ENCODE measurements around the gene DIP2C.
"Not testable (repeated sequence)": the region's sequence is repeated elsewhere in the genome, so short reads cannot be mapped to it uniquely, and the experiment has no call there.

DIP2C gene

GRCh38 chr10:633279-634245 is 55.9 kb downstream of the DIP2C start:
- no peak for DNase-seq
- Mint-ChIP-seq H3K4me1 (peaks cover 0 to 2% of the 10 kb centered on the region in 2 donors), H3K27me3 (peaks cover 36 to 46% of the 10 kb centered on the region in 2 donors), H3K4me3 (no peak overlapping the region), H3K9me3 (no peaks in the 10 kb centered on the region), H3K36me3 (no peaks in the 10 kb centered on the region), H3K27ac (no peak overlapping the region)
- ATAC-seq (replicated peaks), result no peak

- H3K4me3 Mint-ChIP-seq; H3K36me3 Mint-ChIP-seq; DNase-seq; H3K4me1 Mint-ChIP-seq; H3K9me3 Mint-ChIP-seq; H3K27ac Mint-ChIP-seq; ATAC-seq (replicated peaks): not testable (repeated sequence)
- H3K27me3 Mint-ChIP-seq, result peaks cover 41 to 51% of the 10 kb centered on the region in 2 donors
These were observed 56.7 kb downstream of the DIP2C start for GRCh38 chr10:632807-633177.

- not testable (repeated sequence) for H3K27ac Mint-ChIP-seq; ATAC-seq (replicated peaks)
- peaks cover 42 to 51% of the 10 kb centered on the region in 2 donors for H3K27me3 Mint-ChIP-seq
These were observed 57.2 kb downstream of the DIP2C start for GRCh38 chr10:632155-632806.

GRCh38 chr10:631266-631665 is 58.2 kb downstream of the DIP2C start:
- no peak overlapping the region for H3K4me3 Mint-ChIP-seq
- H3K9me3 Mint-ChIP-seq, result no peaks in the 10 kb centered on the region
- no peaks in the 10 kb centered on the region for H3K36me3 Mint-ChIP-seq
- peaks cover 0 to 2% of the 10 kb centered on the region in 2 donors for H3K4me1 Mint-ChIP-seq
- DNase-seq, result no peak
- ATAC-seq (replicated peaks), result no peak
- no peak overlapping the region for H3K27ac Mint-ChIP-seq
- H3K27me3 Mint-ChIP-seq, result peaks cover 45 to 53% of the 10 kb centered on the region in 2 donors

More at GRCh38 chr10:632155-632806, 57.2 kb downstream of the DIP2C start:
- H3K4me1 Mint-ChIP-seq, DNase-seq, H3K4me3 Mint-ChIP-seq, H3K9me3 Mint-ChIP-seq, H3K36me3 Mint-ChIP-seq: not testable (repeated sequence)

- Mint-ChIP-seq H3K27ac (no peak overlapping the region), H3K27me3 (peaks cover 45 to 49% of the 10 kb centered on the region in 2 donors), H3K36me3 (no peaks in the 10 kb centered on the region), H3K4me1 (peaks cover 0 to 2% of the 10 kb centered on the region in 2 donors), H3K9me3 (no peaks in the 10 kb centered on the region), H3K4me3 (no peak overlapping the region)
- no peak for DNase-seq
- no peak for ATAC-seq (replicated peaks)
These were observed 58.8 kb downstream of the DIP2C start for GRCh38 chr10:630581-631073.

GRCh38 chr10:629186-629998 is 60.1 kb downstream of the DIP2C start:
- no peak overlapping the region for H3K4me3 Mint-ChIP-seq
- no peaks in the 10 kb centered on the region for H3K36me3 Mint-ChIP-seq
- no peaks in the 10 kb centered on the region for H3K9me3 Mint-ChIP-seq
- ATAC-seq (replicated peaks) (no peak), DNase-seq (no peak)
- H3K4me1 Mint-ChIP-seq, result peaks cover 0 to 2% of the 10 kb centered on the region in 2 donors
- H3K27ac Mint-ChIP-seq, result no peak overlapping the region
- H3K27me3 Mint-ChIP-seq, result peaks cover 41 to 50% of the 10 kb centered on the region in 2 donors

- Mint-ChIP-seq H3K27ac (no peak overlapping the region), H3K36me3 (no peaks in the 10 kb centered on the region), H3K27me3 (peaks cover 42 to 56% of the 10 kb centered on the region in 2 donors), H3K4me3 (no peak overlapping the region), H3K4me1 (peaks cover 0 to 2% of the 10 kb centered on the region in 2 donors), H3K9me3 (no peaks in the 10 kb centered on the region)
- ATAC-seq (replicated peaks) (no peak), DNase-seq (no peak)
These were observed 61.0 kb downstream of the DIP2C start for GRCh38 chr10:628386-629045.

GRCh38 chr10:627032-627992 is 62.2 kb downstream of the DIP2C start:
- Mint-ChIP-seq H3K27ac (no peak overlapping the region), H3K9me3 (no peaks in the 10 kb centered on the region), H3K27me3 (peaks cover 54 to 68% of the 10 kb centered on the region in 2 donors), H3K4me1 (peaks cover 0 to 4% of the 10 kb centered on the region in 2 donors), H3K4me3 (no peak overlapping the region), H3K36me3 (no peaks in the 10 kb centered on the region)
- DNase-seq (no peak), ATAC-seq (replicated peaks) (no peak)

- Mint-ChIP-seq H3K27ac (no peak overlapping the region), H3K4me3 (no peak overlapping the region), H3K4me1 (peaks cover 5 to 9% of the 10 kb centered on the region in 2 donors), H3K27me3 (peaks cover 63 to 80% of the 10 kb centered on the region in 2 donors), H3K36me3 (no peaks in the 10 kb centered on the region), H3K9me3 (no peaks in the 10 kb centered on the region)
- DNase-seq, result no peak
- ATAC-seq (replicated peaks), result no peak
These were observed 63.4 kb downstream of the DIP2C start for GRCh38 chr10:625751-626711.

- peaks cover 12 to 14% of the 10 kb centered on the region in 2 donors for H3K4me1 Mint-ChIP-seq
- H3K27me3 Mint-ChIP-seq, result peaks cover 63 to 80% of the 10 kb centered on the region in 2 donors
- no peak overlapping the region for H3K4me3 Mint-ChIP-seq
- H3K36me3 Mint-ChIP-seq, result no peaks in the 10 kb centered on the region
- H3K27ac Mint-ChIP-seq, result no peak overlapping the region
- H3K9me3 Mint-ChIP-seq, result no peaks in the 10 kb centered on the region
- DNase-seq (no peak), ATAC-seq (replicated peaks) (peak in 1 of 2 donors; percentile 17)
These were observed 64.2 kb downstream of the DIP2C start for GRCh38 chr10:625333-625696.

GRCh38 chr10:624605-625332 is 64.7 kb downstream of the DIP2C start:
- Mint-ChIP-seq H3K9me3 (no peaks in the 10 kb centered on the region), H3K27ac (no peak overlapping the region), H3K4me1 (peaks cover 18 to 20% of the 10 kb centered on the region in 2 donors), H3K4me3 (no peak overlapping the region), H3K27me3 (peaks cover 60 to 76% of the 10 kb centered on the region in 2 donors), H3K36me3 (no peaks in the 10 kb centered on the region)
- ATAC-seq (replicated peaks) (peak; percentile 25 to 56), DNase-seq (peak; percentile 6)
